Measurements from ENCODE around the gene NNAT.

- TF ChIP-seq EZH2 (IDR thresholded peaks at IDR 0.05; ENCODE audit: low read depth) (no peak), CTCF (conservative IDR thresholded peaks at IDR 0.05) (no peak)
These were observed 35.5 kb downstream of the NNAT start for GRCh38 chr20:37556538-37556937.

Measured in PC-9 (cell line).